CD14-positive monocyte (primary cell): ENCODE measurements around the gene UBASH3B. TPM values are rescaled to one million over a fixed set of nuclear protein-coding genes. Genes with fewer than 3 reads are reported as not detected.

Experiments used
- DNase-seq, 3 donors: peaks; one replicate each; pipeline ENCODE4 v3.0.0-alpha.2; 2011 to 2022
- H2AFZ ChIP-seq: 2 replicates; pipeline ENCODE4 v1.6.0; 2012; ENCODE audit warnings: mild to moderate bottlenecking, low read depth, low read length, inconsistent platforms; ENCODE audit not compliant: insufficient read depth, poor library complexity, severe bottlenecking
- H3K27ac ChIP-seq, 2 donors: 1 replicate in 1 of 2; 2 replicates in 1 of 2; pipeline ENCODE4 v1.5.1; 2012 to 2013; ENCODE audit warnings: low read length in 2 of 2, control low read depth in 1 of 2, inconsistent platforms in 1 of 2, low read depth in 1 of 2, mild to moderate bottlenecking in 1 of 2
- H3K27me3 ChIP-seq, 2 donors: one replicate each; pipeline versions ENCODE4 v1.6.0 to v1.6.1; 2011 to 2013; ENCODE audit warnings: low read length in 2 of 2; ENCODE audit not compliant: control insufficient read depth in 2 of 2, insufficient read depth in 2 of 2
- H3K36me3 ChIP-seq, 2 donors: replicated peaks in 1 of 2; 1 replicate in 1 of 2; 2 replicates in 1 of 2; pipeline versions ENCODE4 v1.5.1 to v1.6.1; 2012 to 2013; ENCODE audit warnings: low read length in 2 of 2, control low read depth in 1 of 2, inconsistent platforms in 1 of 2, mild to moderate bottlenecking in 1 of 2; ENCODE audit not compliant: insufficient read depth in 2 of 2, control insufficient read depth in 1 of 2
- H3K4me1 ChIP-seq, 2 donors: 1 replicate in 1 of 2; 2 replicates in 1 of 2; pipeline versions ENCODE4 v1.5.1 to v1.6.1; 2012 to 2013; ENCODE audit warnings: low read length in 2 of 2, control low read depth in 1 of 2, inconsistent platforms in 1 of 2, mild to moderate bottlenecking in 1 of 2, moderate library complexity in 1 of 2; ENCODE audit not compliant: insufficient read depth in 2 of 2, control insufficient read depth in 1 of 2
- H3K4me2 ChIP-seq: replicated peaks from 2 replicates; pipeline ENCODE3; 2012; ENCODE audit warnings: low read length, moderate library complexity, mild to moderate bottlenecking; ENCODE audit not compliant: poor library complexity, severe bottlenecking; ENCODE audit errors: extremely low read depth
- H3K4me3 ChIP-seq, 3 experiments: fragments of 200-600 bp in 1 of 3; sonication (generic) in 1 of 3; replicated peaks in 1 of 3; 1 replicate in 2 of 3; 2 replicates in 1 of 3; pipeline ENCODE4 v1.5.1; 2011 to 2013; ENCODE audit warnings: low read length in 3 of 3, mild to moderate bottlenecking in 3 of 3, control low read depth in 2 of 3, low read depth in 2 of 3, inconsistent platforms in 1 of 3, moderate library complexity in 1 of 3
- H3K79me2 ChIP-seq: 2 replicates; pipeline ENCODE4 v1.6.0; 2012; ENCODE audit warnings: mild to moderate bottlenecking, control low read depth, inconsistent platforms, low read length, moderate library complexity; ENCODE audit not compliant: insufficient read depth
- H3K9ac ChIP-seq: 2 replicates; pipeline ENCODE4 v1.6.0; 2017; ENCODE audit warnings: low read length, mild to moderate bottlenecking; ENCODE audit not compliant: insufficient read depth, poor library complexity, severe bottlenecking
- H3K9me3 ChIP-seq, 2 donors: replicated peaks in 1 of 2; 1 replicate in 1 of 2; 2 replicates in 1 of 2; pipeline versions ENCODE4 v1.5.1 to v1.6.1; 2012 to 2013; ENCODE audit warnings: low read length in 2 of 2, control low read depth in 1 of 2; ENCODE audit not compliant: control insufficient read depth in 1 of 2, insufficient read depth in 1 of 2
- H4K20me1 ChIP-seq: 2 replicates; pipeline ENCODE4 v1.6.0; 2012; ENCODE audit warnings: mild to moderate bottlenecking, low read length, control low read depth, moderate library complexity; ENCODE audit not compliant: insufficient read depth
- H3K27ac Mint-ChIP-seq, 7 donors: one replicate each; pipeline ENCODE4 v1.8.0; 2020; ENCODE audit warnings: mild to moderate bottlenecking in 7 of 7, mixed read lengths in 7 of 7, moderate library complexity in 6 of 7, inconsistent platforms in 2 of 7
- H3K27me3 Mint-ChIP-seq, 3 donors: one replicate each; pipeline ENCODE4 v1.8.0; 2021 to 2022; ENCODE audit warnings: low read depth in 3 of 3, mild to moderate bottlenecking in 3 of 3, mixed read lengths in 3 of 3, moderate library complexity in 3 of 3, inconsistent platforms in 1 of 3
- H3K36me3 Mint-ChIP-seq, 2 donors: one replicate each; pipeline ENCODE4 v1.8.0; 2020; ENCODE audit warnings: mixed read lengths in 2 of 2, inconsistent platforms in 1 of 2, mild to moderate bottlenecking in 1 of 2
- H3K4me1 Mint-ChIP-seq: one replicate; pipeline ENCODE4 v1.8.0; 2020; ENCODE audit warnings: mild to moderate bottlenecking, mixed read lengths
- H3K4me3 Mint-ChIP-seq, 2 donors: one replicate each; pipeline ENCODE4 v1.8.0; 2020; ENCODE audit warnings: mild to moderate bottlenecking in 2 of 2, mixed read lengths in 2 of 2, moderate library complexity in 1 of 2
- H3K9me3 Mint-ChIP-seq, 7 donors: one replicate each; pipeline ENCODE4 v1.8.0; 2020 to 2022; ENCODE audit warnings: mixed read lengths in 7 of 7, mild to moderate bottlenecking in 6 of 7, moderate library complexity in 6 of 7, inconsistent platforms in 2 of 7
- CTCF ChIP-seq: fragments of 200-600 bp; IDR thresholded peaks from one replicate; pipeline ENCODE4 v1.8.0; 2022; ENCODE audit warnings: antibody characterized with exemption, mild to moderate bottlenecking
- WGBS: methylation state at CpG from one replicate; pipeline ENCODE4 v1.1.5; 2013; ENCODE audit warnings: missing lambda C conversion rate; ENCODE audit not compliant: insufficient coverage; 5-methylcytosine and 5-hydroxymethylcytosine counted together
- intact Hi-C, 2 donors: fragments of 100-400 bp; cut with micrococcal nuclease; formaldehyde crosslinking; loops; one replicate each; pipeline versions ENCODE4 v1.15.0 to v1.15.1; 2023
- polyA plus RNA-seq, 3 donors: library from polyadenylated mRNA; depleted of rRNA in 1 of 3; unstranded in 2 of 3; stranded (reverse) in 1 of 3; fragments of 300-500 nt in 2 of 3; fragments of >200 nt in 1 of 3; fragmentation: Illumina TruSeq in 2 of 3; gene quantifications; 1 replicate in 2 of 3; 2 replicates in 1 of 3; pipeline ENCODE4 v1.2.3, GENCODE V29; 2012 to 2021

The UBASH3B gene
- polyA plus RNA-seq, 3 donors = 3.3 to 13.5 (median 7.1) TPM

- Mint-ChIP-seq H3K27me3 (peaks cover 0 to 1% (median 0%) of the 10 kb centered on the region in 3 donors), H3K27ac (no peak overlapping the region), H3K9me3 (peaks cover 6 to 17% (median 11%) of the 10 kb centered on the region in 7 donors), H3K36me3 (peaks cover 10 to 19% of the 10 kb centered on the region in 2 donors), H3K4me1 (peaks cover 4% of the 10 kb centered on the region), H3K4me3 (no peak overlapping the region)
- H3K27ac ChIP-seq = no peak overlapping the region
- H3K4me2 ChIP-seq = no peak overlapping the region
- H4K20me1 ChIP-seq = no peaks in the 10 kb centered on the region
- peaks cover 7 to 15% of the 10 kb centered on the region in 2 donors for H3K36me3 ChIP-seq
- intact Hi-C loops = no loop called here
- no peaks in the 10 kb centered on the region for H3K4me1 ChIP-seq
- H2AFZ ChIP-seq = no peak overlapping the region
- H3K79me2 ChIP-seq = no peaks in the 10 kb centered on the region
- H3K9ac ChIP-seq = no peak overlapping the region
- H3K27me3 ChIP-seq = no peaks in the 10 kb centered on the region
- H3K4me3 ChIP-seq = no peak overlapping the region
- WGBS = no CpG with 5 or more reads among the region's 5 CpGs
- DNase-seq = no peak
- peaks cover 0 to 5% of the 10 kb centered on the region in 2 donors for H3K9me3 ChIP-seq
- no peak for TF ChIP-seq CTCF
These were observed 160.4 kb downstream of the UBASH3B start for GRCh38 chr11:122815900-122816299.

- Histone ChIP-seq H3K79me2 (no peaks in the 10 kb centered on the region), H3K4me2 (no peak overlapping the region), H3K27ac (no peak overlapping the region), H2AFZ (no peak overlapping the region), H3K4me1 (no peaks in the 10 kb centered on the region), H3K9ac (no peak overlapping the region), H3K36me3 (peaks cover 0 to 5% of the 10 kb centered on the region in 2 donors), H3K9me3 (peaks cover 0 to 5% of the 10 kb centered on the region in 2 donors), H3K4me3 (no peak overlapping the region), H4K20me1 (no peaks in the 10 kb centered on the region), H3K27me3 (no peaks in the 10 kb centered on the region)
- DNase-seq = no peak
- Mint-ChIP-seq H3K4me3 (no peak overlapping the region), H3K27ac (no peak overlapping the region), H3K9me3 (peaks cover 6 to 17% (median 11%) of the 10 kb centered on the region in 7 donors), H3K4me1 (peaks cover 4% of the 10 kb centered on the region), H3K36me3 (peaks cover 9 to 10% of the 10 kb centered on the region in 2 donors), H3K27me3 (peaks cover 0 to 1% (median 0%) of the 10 kb centered on the region in 3 donors)
- intact Hi-C loops = no loop called here
- TF ChIP-seq CTCF = no peak
- 51% methylated on average over 5 of the region's 8 CpGs for WGBS
These were observed 161.4 kb downstream of the UBASH3B start for GRCh38 chr11:122816761-122817520.
